ENCODE data around the gene P4HTM.
A peak's percentile ranks its signal among the peaks of the same experiment; 100 is the strongest.

Gene P4HTM

GRCh38 chr3:49018707-49019006, 28.6 kb downstream of the P4HTM start:
- peak overlapping the region; percentile 94 for H3K4me3 ChIP-seq (ENCODE audit: low read depth, low read length)
- peak overlapping the region; percentile 60 for H3K27ac ChIP-seq (ENCODE audit: low read depth, low read length)
- H3K27me3 ChIP-seq (ENCODE audit: insufficient read depth, low read length), result no peaks in the 10 kb centered on the region
- peaks cover 19% of the 10 kb centered on the region for H3K4me1 ChIP-seq (ENCODE audit: control insufficient read depth, insufficient read depth, low read length, unreplicated experiment)
- H3K79me2 ChIP-seq (ENCODE audit: control insufficient read depth, insufficient read depth, low read length, unreplicated experiment), result peaks cover 22% of the 10 kb centered on the region
- H3K36me3 ChIP-seq (ENCODE audit: insufficient read depth, low read length), result no peaks in the 10 kb centered on the region
- H2AFZ ChIP-seq (ENCODE audit: low read length, unreplicated experiment), result peak overlapping the region; percentile 74

- H2AFZ ChIP-seq (ENCODE audit: low read length, unreplicated experiment), result no peak overlapping the region
Observed at GRCh38 chr3:49019941-49020329, 29.9 kb downstream of the P4HTM start.

GRCh38 chr3:49020330-49021212, 30.5 kb downstream of the P4HTM start:
- Histone ChIP-seq H3K4me3 (ENCODE audit: low read depth, low read length) (peak overlapping the region; percentile 91), H3K27ac (ENCODE audit: low read depth, low read length) (peak overlapping the region; percentile 93), H3K79me2 (ENCODE audit: control insufficient read depth, insufficient read depth, low read length, unreplicated experiment) (peaks cover 26% of the 10 kb centered on the region), H3K36me3 (ENCODE audit: insufficient read depth, low read length) (peaks cover 15% of the 10 kb centered on the region; the same call in 1 of the 2 replicates), H3K27me3 (ENCODE audit: insufficient read depth, low read length) (no peaks in the 10 kb centered on the region), H2AFZ (ENCODE audit: low read length, unreplicated experiment) (no peak overlapping the region), H3K4me1 (ENCODE audit: control insufficient read depth, insufficient read depth, low read length, unreplicated experiment) (peaks cover 29% of the 10 kb centered on the region)

More at GRCh38 chr3:49019941-49020329, 29.9 kb downstream of the P4HTM start:
- Histone ChIP-seq H3K4me1 (ENCODE audit: control insufficient read depth, insufficient read depth, low read length, unreplicated experiment) (peaks cover 26% of the 10 kb centered on the region), H3K27me3 (ENCODE audit: insufficient read depth, low read length) (no peaks in the 10 kb centered on the region), H3K36me3 (ENCODE audit: insufficient read depth, low read length) (peaks cover 12% of the 10 kb centered on the region; the same call in 1 of the 2 replicates), H3K4me3 (ENCODE audit: low read depth, low read length) (peak overlapping the region; percentile 91), H3K79me2 (ENCODE audit: control insufficient read depth, insufficient read depth, low read length, unreplicated experiment) (peaks cover 26% of the 10 kb centered on the region), H3K27ac (ENCODE audit: low read depth, low read length) (peak overlapping the region; percentile 93)

GRCh38 chr3:49021213-49021812, 31.3 kb downstream of the P4HTM start:
- H3K79me2 ChIP-seq (ENCODE audit: control insufficient read depth, insufficient read depth, low read length, unreplicated experiment), result peaks cover 26% of the 10 kb centered on the region
- H3K4me3 ChIP-seq (ENCODE audit: low read depth, low read length), result peak overlapping the region; percentile 91
- H2AFZ ChIP-seq (ENCODE audit: low read length, unreplicated experiment), result peak overlapping the region; percentile 92
- peaks cover 22% of the 10 kb centered on the region; the same call in 1 of the 2 replicates for H3K36me3 ChIP-seq (ENCODE audit: insufficient read depth, low read length)
- H3K27me3 ChIP-seq (ENCODE audit: insufficient read depth, low read length), result no peaks in the 10 kb centered on the region
- peak overlapping the region; percentile 93 for H3K27ac ChIP-seq (ENCODE audit: low read depth, low read length)
- peaks cover 36% of the 10 kb centered on the region for H3K4me1 ChIP-seq (ENCODE audit: control insufficient read depth, insufficient read depth, low read length, unreplicated experiment)

- Histone ChIP-seq H3K36me3 (ENCODE audit: insufficient read depth, low read length) (peaks cover 29% of the 10 kb centered on the region; the same call in 1 of the 2 replicates), H2AFZ (ENCODE audit: low read length, unreplicated experiment) (peak within 1 kb of the TSS; percentile 92), H3K79me2 (ENCODE audit: control insufficient read depth, insufficient read depth, low read length, unreplicated experiment) (peaks cover 31% of the 10 kb centered on the region), H3K4me3 (ENCODE audit: low read depth, low read length) (peak within 1 kb of the TSS; percentile 91), H3K27me3 (ENCODE audit: insufficient read depth, low read length) (no peaks in the 10 kb centered on the region), H3K27ac (ENCODE audit: low read depth, low read length) (peak within 1 kb of the TSS; percentile 93), H3K4me1 (ENCODE audit: control insufficient read depth, insufficient read depth, low read length, unreplicated experiment) (peaks cover 43% of the 10 kb centered on the region)
Observed at GRCh38 chr3:49021813-49022687, 32.0 kb downstream of the P4HTM start, which contains the start of gene NDUFAF3. NDUFAF3 (plus strand) TSS chr3:49022121; CDS start chr3:49022145, 24 bp downstream.

GRCh38 chr3:49022688-49023171, 32.7 kb downstream of the P4HTM start:
- H3K27ac ChIP-seq (ENCODE audit: low read depth, low read length), result peak overlapping the region; percentile 93
- H3K27me3 ChIP-seq (ENCODE audit: insufficient read depth, low read length), result no peaks in the 10 kb centered on the region
- H3K79me2 ChIP-seq (ENCODE audit: control insufficient read depth, insufficient read depth, low read length, unreplicated experiment), result peaks cover 38% of the 10 kb centered on the region
- H2AFZ ChIP-seq (ENCODE audit: low read length, unreplicated experiment), result no peak overlapping the region
- peaks cover 46% of the 10 kb centered on the region for H3K4me1 ChIP-seq (ENCODE audit: control insufficient read depth, insufficient read depth, low read length, unreplicated experiment)
- peaks cover 36% of the 10 kb centered on the region for H3K36me3 ChIP-seq (ENCODE audit: insufficient read depth, low read length)
- H3K4me3 ChIP-seq (ENCODE audit: low read depth, low read length), result peak overlapping the region; percentile 91

- H3K79me2 ChIP-seq (ENCODE audit: control insufficient read depth, insufficient read depth, low read length, unreplicated experiment), result peaks cover 49% of the 10 kb centered on the region
- no peak overlapping the region for H3K4me3 ChIP-seq (ENCODE audit: low read depth, low read length)
- peaks cover 55% of the 10 kb centered on the region for H3K4me1 ChIP-seq (ENCODE audit: control insufficient read depth, insufficient read depth, low read length, unreplicated experiment)
- no peak overlapping the region for H3K27ac ChIP-seq (ENCODE audit: low read depth, low read length)
- H3K36me3 ChIP-seq (ENCODE audit: insufficient read depth, low read length), result peaks cover 38% of the 10 kb centered on the region
- H3K27me3 ChIP-seq (ENCODE audit: insufficient read depth, low read length), result no peaks in the 10 kb centered on the region
- no peak overlapping the region for H2AFZ ChIP-seq (ENCODE audit: low read length, unreplicated experiment)
Observed at GRCh38 chr3:49023775-49024174, 33.7 kb downstream of the P4HTM start.

- H3K27me3 ChIP-seq (ENCODE audit: insufficient read depth, low read length), result no peaks in the 10 kb centered on the region
- peaks cover 55% of the 10 kb centered on the region for H3K4me1 ChIP-seq (ENCODE audit: control insufficient read depth, insufficient read depth, low read length, unreplicated experiment)
- no peak overlapping the region for H2AFZ ChIP-seq (ENCODE audit: low read length, unreplicated experiment)
- H3K27ac ChIP-seq (ENCODE audit: low read depth, low read length), result no peak overlapping the region
- no peak overlapping the region for H3K4me3 ChIP-seq (ENCODE audit: low read depth, low read length)
- H3K79me2 ChIP-seq (ENCODE audit: control insufficient read depth, insufficient read depth, low read length, unreplicated experiment), result peaks cover 53% of the 10 kb centered on the region
- peaks cover 38% of the 10 kb centered on the region for H3K36me3 ChIP-seq (ENCODE audit: insufficient read depth, low read length)
Observed at GRCh38 chr3:49024449-49024848, 34.4 kb downstream of the P4HTM start.

GRCh38 chr3:49025005-49025792, 35.2 kb downstream of the P4HTM start:
- Histone ChIP-seq H2AFZ (ENCODE audit: low read length, unreplicated experiment) (no peak overlapping the region), H3K79me2 (ENCODE audit: control insufficient read depth, insufficient read depth, low read length, unreplicated experiment) (peaks cover 50% of the 10 kb centered on the region), H3K27ac (ENCODE audit: low read depth, low read length) (no peak overlapping the region), H3K36me3 (ENCODE audit: insufficient read depth, low read length) (peaks cover 38% of the 10 kb centered on the region), H3K27me3 (ENCODE audit: insufficient read depth, low read length) (no peaks in the 10 kb centered on the region), H3K4me3 (ENCODE audit: low read depth, low read length) (no peak overlapping the region), H3K4me1 (ENCODE audit: control insufficient read depth, insufficient read depth, low read length, unreplicated experiment) (peaks cover 48% of the 10 kb centered on the region)
